Aortic smooth muscle cell (primary cell): ENCODE data around the gene CEP162. TPM values are rescaled to one million over a fixed set of nuclear protein-coding genes. Genes with fewer than 3 reads are reported as not detected.

Source experiments
- total RNA-seq: library from RNA; depleted of rRNA; stranded (reverse); fragments of >200 nt; gene quantifications from 2 replicates; pipeline ENCODE4 v1.2.3, GENCODE V29; 2014

Gene CEP162, protein sequence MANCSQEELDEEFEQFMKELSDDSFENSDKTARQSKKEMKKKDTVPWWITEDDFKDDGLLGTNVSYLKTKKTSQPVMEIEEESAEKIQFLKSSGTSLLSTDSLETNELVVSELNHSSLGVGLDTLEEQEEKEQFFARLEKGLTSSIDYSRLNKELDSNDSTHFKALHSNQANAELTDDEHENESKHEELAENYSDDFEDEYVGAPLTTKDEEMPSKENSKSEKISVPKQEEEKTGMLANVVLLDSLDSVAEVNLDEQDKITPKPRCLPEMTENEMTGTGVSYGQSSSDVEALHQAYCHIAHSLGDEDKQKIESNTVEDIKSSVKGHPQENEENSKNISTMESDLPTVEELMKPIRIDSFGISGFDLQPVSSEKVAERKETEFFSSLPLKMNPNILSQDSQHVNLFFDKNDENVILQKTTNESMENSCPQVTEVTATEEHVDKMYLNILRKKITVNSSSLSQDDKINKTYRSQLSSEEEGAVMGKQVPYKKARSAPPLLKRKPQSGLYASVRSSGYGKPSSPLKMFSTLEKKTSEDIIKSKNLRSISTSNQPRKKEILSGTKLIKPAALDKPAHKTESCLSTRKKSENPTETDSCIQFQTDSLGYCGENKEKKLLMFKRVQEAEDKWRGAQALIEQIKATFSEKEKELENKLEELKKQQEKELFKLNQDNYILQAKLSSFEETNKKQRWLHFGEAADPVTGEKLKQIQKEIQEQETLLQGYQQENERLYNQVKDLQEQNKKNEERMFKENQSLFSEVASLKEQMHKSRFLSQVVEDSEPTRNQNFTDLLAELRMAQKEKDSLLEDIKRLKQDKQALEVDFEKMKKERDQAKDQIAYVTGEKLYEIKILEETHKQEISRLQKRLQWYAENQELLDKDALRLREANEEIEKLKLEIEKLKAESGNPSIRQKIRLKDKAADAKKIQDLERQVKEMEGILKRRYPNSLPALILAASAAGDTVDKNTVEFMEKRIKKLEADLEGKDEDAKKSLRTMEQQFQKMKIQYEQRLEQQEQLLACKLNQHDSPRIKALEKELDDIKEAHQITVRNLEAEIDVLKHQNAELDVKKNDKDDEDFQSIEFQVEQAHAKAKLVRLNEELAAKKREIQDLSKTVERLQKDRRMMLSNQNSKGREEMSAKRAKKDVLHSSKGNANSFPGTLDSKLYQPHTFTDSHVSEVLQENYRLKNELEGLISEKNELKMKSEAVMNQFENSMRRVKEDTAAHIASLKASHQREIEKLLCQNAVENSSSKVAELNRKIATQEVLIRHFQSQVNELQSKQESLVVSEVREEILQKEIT (N-terminal part only)
- total RNA-seq = 4.6 and 7.0 TPM in 2 replicates

GRCh38 chr6:84227434-84228197 is at the start of gene CEP162:
Gene CEP162, minus strand, starts transcription at chr6:84227643. Its CDS starts 1,250 bp downstream, at chr6:84226393.

Other genes with a start within 250 kb of the CEP162 start
- 1.3 and 1.5 TPM in 2 replicates for gene MRAP2, start 193.9 kb downstream of the CEP162 start, total RNA-seq